B cell (primary cell): ENCODE data around the gene ACTL6A. TPM values are rescaled to one million over a fixed set of nuclear protein-coding genes. Genes with fewer than 3 reads are reported as not detected.

ENCODE experiments used
- ATAC-seq: fragments of 200-7000 bp; cut with Tn5 transposase; one replicate; pipeline ENCODE4 v1.10.0; 2021; ENCODE audit warnings: low read depth, mild to moderate bottlenecking, moderate number of reproducible peaks, moderate library complexity
- CTCF ChIA-PET: fragments of 350-600 bp; sonication (Branson Sonifier 250); formaldehyde crosslinking; loops from one replicate; lab custom pipeline; 2021; ENCODE audit warnings: antibody characterized with exemption, inconsistent platforms; lab: Charles Lee
- POLR2A ChIA-PET: fragments of 350-600 bp; sonication (Branson Sonifier 250); formaldehyde crosslinking; loops from one replicate; lab custom pipeline; 2021; ENCODE audit warnings: antibody characterized with exemption; lab: Charles Lee
- DNase-seq: peaks from one replicate; pipeline ENCODE4 v3.0.0; 2013
- H2AFZ ChIP-seq: 2 replicates; pipeline ENCODE4 v1.6.1; 2012; ENCODE audit warnings: mild to moderate bottlenecking, low read depth, low read length; ENCODE audit not compliant: insufficient read depth, poor library complexity, severe bottlenecking
- H3K27ac ChIP-seq, 2 donors: 1 replicate in 1 of 2; 2 replicates in 1 of 2; pipeline ENCODE4 v1.5.1; 2012 to 2013; ENCODE audit warnings: low read length in 2 of 2, mild to moderate bottlenecking in 2 of 2, moderate library complexity in 1 of 2
- H3K27me3 ChIP-seq, 4 experiments: fragments of 200-600 bp in 1 of 4; sonication (generic) in 1 of 4; replicated peaks in 1 of 4; 1 replicate in 2 of 4; 2 replicates in 2 of 4; pipeline versions ENCODE4 v1.6.1 to v1.7.0; 2013 to 2016; ENCODE audit warnings: low read length in 3 of 4, mild to moderate bottlenecking in 2 of 4, mixed read lengths in 1 of 4, moderate library complexity in 1 of 4; ENCODE audit not compliant: insufficient read depth in 4 of 4, control insufficient read depth in 3 of 4; ENCODE audit errors: control extremely low read depth in 1 of 4
- H3K36me3 ChIP-seq, 2 experiments: replicated peaks in 1 of 2; 1 replicate in 1 of 2; 2 replicates in 1 of 2; pipeline versions ENCODE4 v1.6.1 to v1.7.1; 2013; ENCODE audit warnings: low read length in 1 of 2; ENCODE audit not compliant: insufficient read depth in 2 of 2, control insufficient read depth in 1 of 2; ENCODE audit errors: control extremely low read depth in 1 of 2, extremely low read depth in 1 of 2
- H3K4me1 ChIP-seq, 2 donors: fragments of 200-600 bp in 1 of 2; sonication (generic) in 1 of 2; 1 replicate in 1 of 2; 2 replicates in 1 of 2; pipeline versions ENCODE4 v1.5.1 to v1.6.1; 2013 to 2017; ENCODE audit warnings: low read length in 2 of 2; ENCODE audit not compliant: control insufficient read depth in 2 of 2, insufficient read depth in 2 of 2
- H3K4me2 ChIP-seq: replicated peaks from 2 replicates; pipeline ENCODE3; 2012; ENCODE audit warnings: mild to moderate bottlenecking, low read depth, low read length; ENCODE audit not compliant: poor library complexity, severe bottlenecking
- H3K4me3 ChIP-seq, 5 experiments: fragments of 200-600 bp in 1 of 5; sonication (generic) in 1 of 5; 1 replicate in 3 of 5; 2 replicates in 2 of 5; pipeline versions ENCODE4 v1.5.1 to v1.7.0; 2011 to 2016; ENCODE audit warnings: low read length in 4 of 5, mild to moderate bottlenecking in 4 of 5, low read depth in 2 of 5, control low read depth in 1 of 5, moderate library complexity in 1 of 5; ENCODE audit not compliant: insufficient read depth in 1 of 5; ENCODE audit errors: control extremely low read depth in 1 of 5, extremely low read depth in 1 of 5
- H3K79me2 ChIP-seq: fragments of 200-600 bp; sonication (generic); one replicate; pipeline ENCODE4 v1.6.0; 2016; ENCODE audit warnings: low read length; ENCODE audit not compliant: control insufficient read depth, insufficient read depth
- H3K9ac ChIP-seq: fragments of 200-600 bp; sonication (generic); 2 replicates; pipeline ENCODE4 v1.6.1; 2017; ENCODE audit warnings: mild to moderate bottlenecking, low read length, moderate library complexity
- H3K9me3 ChIP-seq, 3 donors: one replicate each; pipeline versions ENCODE4 v1.6.1 to v1.7.1; 2013; ENCODE audit warnings: low read length in 2 of 3; ENCODE audit not compliant: control insufficient read depth in 2 of 3, insufficient read depth in 1 of 3; ENCODE audit errors: control extremely low read depth in 1 of 3
- H4K20me1 ChIP-seq: 2 replicates; pipeline ENCODE4 v1.6.0; 2012; ENCODE audit warnings: mild to moderate bottlenecking, low read length; ENCODE audit not compliant: insufficient read depth, control insufficient read depth, poor library complexity, severe bottlenecking
- H3K27ac Mint-ChIP-seq: one replicate; pipeline ENCODE4 v1.8.0; 2021; ENCODE audit warnings: mixed read lengths
- H3K27me3 Mint-ChIP-seq: one replicate; pipeline ENCODE4 v1.8.0; 2021; ENCODE audit warnings: mixed read lengths
- H3K4me1 Mint-ChIP-seq: one replicate; pipeline ENCODE4 v1.8.0; 2021; ENCODE audit warnings: mixed read lengths
- H3K4me3 Mint-ChIP-seq: one replicate; pipeline ENCODE4 v1.8.0; 2021; ENCODE audit warnings: mixed read lengths
- H3K9me3 Mint-ChIP-seq: one replicate; pipeline ENCODE4 v1.8.0; 2022; ENCODE audit warnings: mixed read lengths; ENCODE audit not compliant: insufficient read depth
- CTCF ChIP-seq: fragments of 200-600 bp; IDR thresholded peaks from one replicate; pipeline ENCODE4 v1.8.0; 2022; ENCODE audit warnings: antibody characterized with exemption, mild to moderate bottlenecking
- EZH2 ChIP-seq: IDR thresholded peaks from 2 replicates; pipeline ENCODE4 v1.6.1; 2012; ENCODE audit warnings: borderline replicate concordance, low read depth, mild to moderate bottlenecking, moderate library complexity, low read length; ENCODE audit not compliant: insufficient read depth, poor library complexity, severe bottlenecking
- WGBS: methylation state at CpG from one replicate; pipeline ENCODE4 v1.1.5; 2013; ENCODE audit warnings: missing lambda C conversion rate; ENCODE audit not compliant: insufficient coverage; 5-methylcytosine and 5-hydroxymethylcytosine counted together
- intact Hi-C: fragments of 100-400 bp; cut with micrococcal nuclease; formaldehyde crosslinking; loops from one replicate; pipeline ENCODE4 v1.10.0; 2022
- polyA plus RNA-seq: library from polyadenylated mRNA; depleted of rRNA; stranded (reverse); fragments of >200 nt; gene quantifications from 2 replicates; pipeline ENCODE4 v1.2.3, GENCODE V29; 2012
- total RNA-seq, 2 donors: library from RNA; stranded (reverse); fragments of 120-200 nt in 1 of 2; gene quantifications; 1 replicate in 1 of 2; 2 replicates in 1 of 2; pipeline versions ENCODE4 v1.2.3 to v1.2.4, GENCODE V29; 2013 to 2022

ACTL6A gene
- total and polyA plus RNA-seq, 2 donors (not counting 1 experiment from before 2014, with no cell fraction given) = 26.2 to 48.5 TPM

GRCh38 chr3:179526989-179527391 lies 35.7 kb upstream of the ACTL6A start:
- Histone ChIP-seq H3K36me3 (no peaks in the 10 kb centered on the region), H2AFZ (no peak overlapping the region), H3K79me2 (no peaks in the 10 kb centered on the region), H3K4me3 (no peak overlapping the region), H3K27me3 (peaks cover 0 to 3% (median 0%) of the 10 kb centered on the region in 4 experiments), H4K20me1 (no peaks in the 10 kb centered on the region), H3K4me2 (no peak overlapping the region), H3K4me1 (no peaks in the 10 kb centered on the region), H3K27ac (no peak overlapping the region), H3K9ac (no peak overlapping the region), H3K9me3 (no peaks in the 10 kb centered on the region)
- WGBS = 30% methylated on average over 2 of the region's 3 CpGs
- Mint-ChIP-seq H3K27me3 (peaks cover 15% of the 10 kb centered on the region), H3K27ac (no peak overlapping the region), H3K4me1 (no peaks in the 10 kb centered on the region), H3K9me3 (no peaks in the 10 kb centered on the region), H3K4me3 (no peak overlapping the region)
- no peak for ATAC-seq
- POLR2A ChIA-PET = no interaction called here
- intact Hi-C loops = no loop called here
- CTCF ChIA-PET = no interaction called here
- no peak for DNase-seq
- TF ChIP-seq CTCF = no peak
- TF ChIP-seq EZH2 = no peak

- Histone ChIP-seq H3K9me3 (no peaks in the 10 kb centered on the region), H3K4me3 (no peak overlapping the region), H4K20me1 (no peaks in the 10 kb centered on the region), H3K36me3 (no peaks in the 10 kb centered on the region), H3K79me2 (no peaks in the 10 kb centered on the region), H3K9ac (no peak overlapping the region), H3K4me2 (no peak overlapping the region), H3K27me3 (peaks cover 0 to 3% (median 0%) of the 10 kb centered on the region in 4 experiments), H3K4me1 (no peaks in the 10 kb centered on the region), H2AFZ (no peak overlapping the region), H3K27ac (no peak overlapping the region)
- Mint-ChIP-seq H3K27ac (no peak overlapping the region), H3K27me3 (peaks cover 15% of the 10 kb centered on the region), H3K4me1 (no peaks in the 10 kb centered on the region), H3K4me3 (no peak overlapping the region), H3K9me3 (no peaks in the 10 kb centered on the region)
- no peak for TF ChIP-seq EZH2
- TF ChIP-seq CTCF = no peak
- WGBS = 94% methylated on average over 4 of the region's 4 CpGs
- DNase-seq (no peak), ATAC-seq (no peak)
- intact Hi-C loops = no loop called here
- CTCF ChIA-PET = interaction anchor here (0.6 kb wide), 1 partner anchor 67 kb away, joined by 3 read pairs; no protein-coding TSS in a partner anchor
- POLR2A ChIA-PET = no interaction called here
These were observed 34.0 kb upstream of the ACTL6A start for GRCh38 chr3:179528772-179529171.
